Gastroesophageal sphincter (tissue), 3 donors: ENCODE results near the gene CCDC154.

Experiments
- POLR2AphosphoS5 ChIP-seq: sonication (generic); formaldehyde crosslinking; IDR thresholded peaks from one replicate; pipeline ENCODE4 v1.6.1; 2017; ENCODE audit warnings: antibody characterized with exemption
- TF ChIP-seq, protein P1 (sequence below), 4 experiments: fragments of 200-600 bp in 2 of 4; fragments of 450-650 bp in 2 of 4; sonication (generic) in 1 of 4; IDR thresholded peaks; one replicate each; pipeline ENCODE4 v1.5.1; 2017 to 2019; ENCODE audit warnings: antibody characterized with exemption in 4 of 4, mild to moderate bottlenecking in 2 of 4, moderate library complexity in 2 of 4

DNA sequence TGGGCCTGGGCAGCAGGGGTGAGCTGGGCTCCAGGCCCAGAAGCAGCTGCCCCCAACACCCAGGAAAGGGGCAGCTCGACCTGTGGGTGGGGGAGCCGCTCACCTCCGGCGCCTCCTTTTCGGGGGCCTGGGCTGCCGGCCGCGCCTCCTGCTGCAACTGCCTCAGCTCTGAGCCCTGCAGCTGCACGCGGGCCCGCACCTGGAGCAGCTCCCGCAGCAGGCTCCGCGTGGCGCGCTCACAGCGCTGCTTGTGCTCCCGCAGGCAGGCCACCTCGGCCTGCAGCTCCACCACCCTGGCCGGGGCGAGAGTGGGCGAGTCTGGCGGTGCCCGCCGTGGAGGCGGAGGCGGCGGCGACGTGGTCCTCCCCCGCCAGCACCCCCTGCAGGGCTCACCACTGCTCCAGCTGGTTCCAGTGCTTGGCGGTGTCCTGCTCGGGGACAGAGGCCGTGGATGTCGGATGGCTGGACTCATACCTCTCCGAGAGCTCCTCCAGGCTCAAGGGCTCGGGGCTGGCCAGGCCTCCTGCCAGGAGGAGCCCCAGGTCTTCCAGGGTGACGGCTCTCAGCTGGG is 868 bp downstream of the CCDC154 start:
- TF ChIP-seq, protein P1, sequence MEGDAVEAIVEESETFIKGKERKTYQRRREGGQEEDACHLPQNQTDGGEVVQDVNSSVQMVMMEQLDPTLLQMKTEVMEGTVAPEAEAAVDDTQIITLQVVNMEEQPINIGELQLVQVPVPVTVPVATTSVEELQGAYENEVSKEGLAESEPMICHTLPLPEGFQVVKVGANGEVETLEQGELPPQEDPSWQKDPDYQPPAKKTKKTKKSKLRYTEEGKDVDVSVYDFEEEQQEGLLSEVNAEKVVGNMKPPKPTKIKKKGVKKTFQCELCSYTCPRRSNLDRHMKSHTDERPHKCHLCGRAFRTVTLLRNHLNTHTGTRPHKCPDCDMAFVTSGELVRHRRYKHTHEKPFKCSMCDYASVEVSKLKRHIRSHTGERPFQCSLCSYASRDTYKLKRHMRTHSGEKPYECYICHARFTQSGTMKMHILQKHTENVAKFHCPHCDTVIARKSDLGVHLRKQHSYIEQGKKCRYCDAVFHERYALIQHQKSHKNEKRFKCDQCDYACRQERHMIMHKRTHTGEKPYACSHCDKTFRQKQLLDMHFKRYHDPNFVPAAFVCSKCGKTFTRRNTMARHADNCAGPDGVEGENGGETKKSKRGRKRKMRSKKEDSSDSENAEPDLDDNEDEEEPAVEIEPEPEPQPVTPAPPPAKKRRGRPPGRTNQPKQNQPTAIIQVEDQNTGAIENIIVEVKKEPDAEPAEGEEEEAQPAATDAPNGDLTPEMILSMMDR (IDR thresholded peaks at IDR 0.05): no peak
- TF ChIP-seq POLR2AphosphoS5: no peak
